NAMALWA (cell line): ENCODE measurements around the gene PPA1.
"Not testable (repeated sequence)": the region's sequence is repeated elsewhere in the genome, so short reads cannot be mapped to it uniquely, and the experiment has no call there.

Source experiments
- DNase-seq: peaks from one replicate; pipeline ENCODE4 v3.0.0-alpha.2; 2015; ENCODE audit warnings: low spot score

Gene PPA1

GRCh38 chr10:70254778-70255328 is 21.6 kb upstream of the PPA1 start:
- no peak for DNase-seq

GRCh38 chr10:70253878-70254765 is 20.9 kb upstream of the PPA1 start:
- no peak for DNase-seq

GRCh38 chr10:70250961-70251680 is 17.9 kb upstream of the PPA1 start:
- DNase-seq = no peak

GRCh38 chr10:70247360-70247759 is 14.1 kb upstream of the PPA1 start:
- no peak for DNase-seq

GRCh38 chr10:70241081-70241480 is 7.9 kb upstream of the PPA1 start:
- DNase-seq = no peak

- not testable (repeated sequence) for DNase-seq
Measured at GRCh38 chr10:70239986-70240385, 6.8 kb upstream of the PPA1 start.

GRCh38 chr10:70239077-70239976 is 6.1 kb upstream of the PPA1 start:
- not testable (repeated sequence) for DNase-seq

- not testable (repeated sequence) for DNase-seq
Measured at GRCh38 chr10:70237958-70238536, 4.8 kb upstream of the PPA1 start.

- DNase-seq = no peak
Measured at GRCh38 chr10:70234668-70235447, 1.6 kb upstream of the PPA1 start.

GRCh38 chr10:70233939-70234300 is 691 bp upstream of the PPA1 start:
- no peak for DNase-seq

- no peak for DNase-seq
Measured at GRCh38 chr10:70232859-70233108, 445 bp downstream of the PPA1 start.

GRCh38 chr10:70232155-70232858 is 922 bp downstream of the PPA1 start:
- peak; percentile 52 for DNase-seq

GRCh38 chr10:70228491-70228890 is 4.7 kb downstream of the PPA1 start:
- no peak for DNase-seq

- no peak for DNase-seq
Measured at GRCh38 chr10:70227548-70228320, 5.5 kb downstream of the PPA1 start.

- no peak for DNase-seq
Measured at GRCh38 chr10:70223728-70224127, 9.5 kb downstream of the PPA1 start.

- not testable (repeated sequence) for DNase-seq
Measured at GRCh38 chr10:70222811-70223447, 10.3 kb downstream of the PPA1 start.

- no peak for DNase-seq
Measured at GRCh38 chr10:70222340-70222794, 10.9 kb downstream of the PPA1 start.

GRCh38 chr10:70221030-70221429 is 12.2 kb downstream of the PPA1 start:
- DNase-seq = no peak

- no peak for DNase-seq
Measured at GRCh38 chr10:70212879-70213278, 20.4 kb downstream of the PPA1 start.
